HFF-Myc (cell line): ENCODE measurements around the gene FAM227A.
A peak's percentile ranks its signal among the peaks of the same experiment; 100 is the strongest.

ENCODE experiments used
- DNase-seq: peaks from one replicate; pipeline ENCODE4 v3.0.0-alpha.2; 2011; ENCODE audit warnings: low read depth; ENCODE audit errors: extremely low read depth
- H3K4me3 ChIP-seq: replicated peaks from 2 replicates; pipeline ENCODE4 v1.5.1; 2011; ENCODE audit warnings: low read depth, mild to moderate bottlenecking, control low read depth, low read length
- TF ChIP-seq, protein P1 (sequence below): IDR thresholded peaks from 2 replicates; pipeline ENCODE4 v1.5.1; 2012; ENCODE audit warnings: mild to moderate bottlenecking, low read depth, low read length, control low read depth; ENCODE audit errors: missing control alignments

Gene FAM227A

DNA sequence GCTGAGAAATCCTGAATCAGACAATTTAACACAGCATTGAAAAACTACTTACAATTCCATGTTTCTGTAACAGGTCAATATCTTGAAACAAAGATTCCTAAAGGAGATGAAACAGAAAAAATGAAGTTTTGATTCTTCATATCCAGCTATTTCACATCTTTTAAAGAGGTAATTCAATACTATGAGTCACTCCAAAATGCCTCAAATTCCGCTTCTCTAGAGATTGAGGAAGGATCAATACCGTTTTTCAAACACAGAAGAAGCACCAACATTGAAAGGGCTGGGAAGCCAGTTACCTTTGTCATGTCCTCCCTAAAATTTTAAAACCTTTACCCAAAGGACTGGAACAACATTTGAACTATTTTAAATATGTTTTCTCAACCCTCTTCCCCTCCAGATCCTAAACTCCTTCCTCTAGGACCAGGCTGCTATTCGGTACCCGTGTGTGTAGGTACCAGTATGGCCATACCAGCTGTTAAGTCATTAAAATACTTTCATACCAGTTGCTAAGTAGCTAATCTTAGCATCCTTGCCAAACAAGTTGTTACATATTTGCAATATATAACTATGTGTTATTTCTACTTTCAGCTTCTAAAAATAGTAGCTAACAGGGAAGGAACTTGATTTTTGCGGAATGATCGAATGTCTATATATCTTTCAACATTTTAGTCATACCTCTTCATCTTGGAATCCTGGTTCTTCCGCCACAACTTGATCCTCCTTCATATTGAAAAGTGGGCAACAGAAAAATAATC, 88.5 kb downstream of the FAM227A start:
- no peak for DNase-seq
- TF ChIP-seq, protein P1, sequence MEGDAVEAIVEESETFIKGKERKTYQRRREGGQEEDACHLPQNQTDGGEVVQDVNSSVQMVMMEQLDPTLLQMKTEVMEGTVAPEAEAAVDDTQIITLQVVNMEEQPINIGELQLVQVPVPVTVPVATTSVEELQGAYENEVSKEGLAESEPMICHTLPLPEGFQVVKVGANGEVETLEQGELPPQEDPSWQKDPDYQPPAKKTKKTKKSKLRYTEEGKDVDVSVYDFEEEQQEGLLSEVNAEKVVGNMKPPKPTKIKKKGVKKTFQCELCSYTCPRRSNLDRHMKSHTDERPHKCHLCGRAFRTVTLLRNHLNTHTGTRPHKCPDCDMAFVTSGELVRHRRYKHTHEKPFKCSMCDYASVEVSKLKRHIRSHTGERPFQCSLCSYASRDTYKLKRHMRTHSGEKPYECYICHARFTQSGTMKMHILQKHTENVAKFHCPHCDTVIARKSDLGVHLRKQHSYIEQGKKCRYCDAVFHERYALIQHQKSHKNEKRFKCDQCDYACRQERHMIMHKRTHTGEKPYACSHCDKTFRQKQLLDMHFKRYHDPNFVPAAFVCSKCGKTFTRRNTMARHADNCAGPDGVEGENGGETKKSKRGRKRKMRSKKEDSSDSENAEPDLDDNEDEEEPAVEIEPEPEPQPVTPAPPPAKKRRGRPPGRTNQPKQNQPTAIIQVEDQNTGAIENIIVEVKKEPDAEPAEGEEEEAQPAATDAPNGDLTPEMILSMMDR: no peak
- H3K4me3 ChIP-seq: no peak overlapping the region

DNA sequence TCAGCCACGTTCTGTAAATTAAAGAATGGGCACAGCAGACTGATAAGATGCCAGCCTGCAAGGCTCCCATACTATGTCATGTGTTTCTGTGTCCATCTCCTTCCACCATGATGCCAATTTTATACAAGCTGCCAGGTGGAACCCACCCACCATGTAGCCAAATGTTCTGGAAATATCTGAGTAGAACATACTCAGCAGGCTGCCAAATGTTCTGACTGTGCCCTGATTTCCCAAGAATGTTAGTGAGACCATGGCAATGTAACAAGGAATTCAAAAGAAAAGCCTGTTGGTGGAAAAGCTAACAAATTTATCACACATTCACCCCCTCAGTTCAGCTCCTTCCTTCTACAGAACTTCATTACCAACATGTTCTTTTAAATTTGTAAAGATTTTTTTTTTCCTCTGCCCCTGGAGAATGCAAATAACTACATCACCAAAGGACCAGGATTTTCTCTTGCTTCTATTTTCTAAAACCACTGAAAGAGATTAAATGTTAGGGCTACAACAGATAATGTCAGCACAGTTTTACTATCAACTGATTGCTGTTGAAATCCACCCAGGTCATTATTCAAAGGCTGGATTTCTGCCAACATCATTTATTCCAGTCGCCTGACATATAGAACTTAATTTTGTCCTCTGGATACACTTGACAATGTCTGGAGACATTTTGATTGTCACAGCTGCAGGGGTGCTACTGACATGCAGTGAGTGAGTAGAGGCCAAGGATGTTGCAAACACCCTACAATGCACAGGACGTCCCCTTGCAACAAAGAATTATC, 89.3 kb downstream of the FAM227A start:
- TF ChIP-seq, protein P1: no peak
- DNase-seq: no peak
- H3K4me3 ChIP-seq: no peak overlapping the region

DNA sequence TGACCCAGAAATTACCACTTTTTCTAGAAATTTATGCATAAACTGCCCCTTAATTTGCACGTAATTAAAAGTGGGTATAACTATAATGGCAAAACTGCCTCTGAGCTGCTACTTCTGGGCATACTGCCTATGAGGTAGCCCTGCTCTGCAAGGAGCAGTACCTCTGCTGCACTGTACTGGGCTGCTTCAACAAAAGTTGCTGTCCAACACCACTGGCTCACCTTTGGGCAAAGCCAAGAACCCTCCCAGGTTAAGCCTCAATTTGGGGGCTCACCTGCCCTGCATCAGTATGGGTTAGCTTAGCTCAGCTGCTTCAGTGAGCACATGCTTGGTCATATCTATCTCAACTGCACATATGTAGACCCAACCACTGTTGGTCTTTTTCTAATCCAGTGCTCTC, 90.8 kb downstream of the FAM227A start:
- no peak overlapping the region for H3K4me3 ChIP-seq
- no peak for DNase-seq
- TF ChIP-seq, protein P1: no peak

DNA sequence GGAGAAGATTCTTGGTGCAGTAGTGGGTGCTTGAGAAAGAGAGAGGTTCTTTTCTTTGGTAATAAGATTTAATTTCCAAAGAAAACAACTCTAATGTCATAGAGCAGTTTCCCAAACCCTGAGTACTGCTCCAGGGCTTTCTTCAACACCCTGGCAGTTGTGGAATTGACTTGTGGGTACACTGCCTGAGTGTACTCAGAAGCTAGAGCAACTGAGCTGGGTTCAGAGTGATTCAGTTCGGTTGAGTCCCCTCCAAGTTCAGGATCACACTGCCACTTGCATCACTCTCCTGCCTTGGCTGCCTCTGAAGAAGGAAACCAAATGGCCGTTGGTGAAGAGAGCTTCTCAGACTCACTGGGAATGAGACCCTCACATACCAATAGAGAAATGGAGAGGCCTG, 91.5 kb downstream of the FAM227A start:
- no peak for DNase-seq
- no peak overlapping the region for H3K4me3 ChIP-seq
- TF ChIP-seq, protein P1: no peak

DNA sequence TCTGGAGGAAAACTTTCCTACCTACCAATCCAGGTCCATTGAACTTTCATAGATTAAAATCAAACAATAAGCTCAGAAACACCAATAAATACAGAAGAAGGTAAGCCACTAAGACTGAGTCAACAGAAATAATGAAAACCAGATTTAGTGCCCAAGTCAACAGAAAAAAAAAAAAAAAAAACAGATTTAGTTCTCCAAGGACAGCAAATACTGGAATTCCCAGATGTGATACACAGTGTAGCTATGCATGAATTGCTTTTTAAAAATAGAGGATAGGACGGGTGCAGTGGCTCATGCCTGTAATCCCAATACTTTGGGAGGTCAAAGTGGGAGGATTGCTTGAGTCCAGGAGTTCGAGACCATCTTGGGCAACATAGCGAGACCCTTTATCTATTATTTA, 101.9 kb downstream of the FAM227A start:
- no peak overlapping the region for H3K4me3 ChIP-seq
- DNase-seq: peak; percentile 75
- TF ChIP-seq, protein P1: no peak

DNA sequence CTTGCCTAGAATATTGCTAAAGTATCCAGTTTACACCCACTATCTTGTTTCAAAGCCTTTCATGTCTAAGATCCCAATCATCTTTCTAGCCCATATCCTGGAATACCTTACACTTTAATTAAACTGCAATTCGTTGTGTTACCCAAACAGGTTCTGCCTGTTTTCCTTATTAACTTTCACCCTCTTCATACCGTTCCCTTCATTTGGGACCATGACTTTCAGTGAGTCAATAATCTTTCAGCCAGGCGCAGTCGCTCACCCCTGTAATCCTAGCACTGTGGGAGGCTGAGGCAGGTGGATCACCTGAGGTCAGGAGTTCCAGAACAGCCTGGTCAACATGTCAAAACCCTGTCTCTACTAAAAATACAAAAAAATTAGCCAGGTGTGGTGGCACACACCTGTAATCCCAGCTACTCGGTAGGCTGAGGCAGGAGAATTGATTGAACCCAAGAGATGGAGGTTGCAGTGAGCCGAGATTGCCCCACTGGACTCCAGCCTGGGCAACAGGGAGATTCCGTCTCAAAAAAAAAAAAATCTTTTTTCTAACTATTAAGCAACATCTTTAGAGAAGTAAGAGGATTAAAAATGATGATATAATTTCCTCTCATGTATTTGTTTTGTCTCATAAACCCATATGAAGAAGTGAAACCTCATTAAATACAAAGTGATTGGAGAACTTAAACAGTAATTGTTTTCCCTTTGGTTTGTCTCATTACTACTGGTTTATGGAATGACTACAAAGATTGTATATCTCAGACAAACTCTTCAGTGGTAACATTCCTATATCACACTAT, 106.9 kb downstream of the FAM227A start:
- no peak overlapping the region for H3K4me3 ChIP-seq
- DNase-seq: no peak
- TF ChIP-seq, protein P1: no peak
